Endothelial cell of umbilical vein (primary cell): Measurements from ENCODE around the gene PTPRD. TPM values are rescaled to one million over a fixed set of nuclear protein-coding genes. Genes with fewer than 3 reads are reported as not detected.

Source experiments
- BruUV-seq: library from RNA; stranded (reverse); fragments of 400-500 nt; replicated peaks from 2 replicates; lab custom pipeline; 2021; lab: Mats Ljungman, UMichigan
- CTCF ChIA-PET: fragments of 300-600, 350-600 bp; sonication (Branson Sonifier 250); formaldehyde crosslinking; loops from one replicate; lab custom pipeline; 2021; ENCODE audit warnings: antibody characterized with exemption, inconsistent platforms; lab: Charles Lee
- POLR2A ChIA-PET: fragments of 300-600, 350-600 bp; sonication (Branson Sonifier 250); formaldehyde crosslinking; loops from one replicate; lab custom pipeline; 2021; ENCODE audit warnings: antibody characterized with exemption, inconsistent platforms; lab: Charles Lee
- DNase-seq: peaks from one replicate; pipeline ENCODE4 v3.0.0-alpha.2; 2011; ENCODE audit warnings: low read depth, low spot score
- FAIRE-seq: peaks from 2 replicates; lab custom pipeline; 2011; peaks lifted over from hg19 to GRCh38; lab: Jason Lieb, UNC
- H2AFZ ChIP-seq: 2 replicates; pipeline ENCODE4 v1.6.0; 2012; ENCODE audit warnings: low read depth, low read length, control low read depth, inconsistent platforms
- H3K27ac ChIP-seq: 2 replicates; pipeline ENCODE4 v1.5.1; 2011; ENCODE audit warnings: low read depth, mild to moderate bottlenecking, control low read depth, low read length, moderate library complexity; ENCODE audit not compliant: insufficient read depth
- H3K27me3 ChIP-seq, 2 experiments: 2 replicates each; pipeline versions ENCODE4 v1.6.0 to v1.6.1; 2011; ENCODE audit warnings: low read length in 2 of 2, mixed read lengths in 1 of 2; ENCODE audit not compliant: control insufficient read depth in 2 of 2, insufficient read depth in 2 of 2
- H3K36me3 ChIP-seq, 2 experiments: 2 replicates in 1 of 2; 3 replicates in 1 of 2; pipeline ENCODE4 v1.5.1; 2011; ENCODE audit warnings: low read length in 2 of 2, mild to moderate bottlenecking in 1 of 2, moderate library complexity in 1 of 2; ENCODE audit not compliant: control insufficient read depth in 2 of 2, insufficient read depth in 2 of 2; ENCODE audit errors: extremely low read depth in 1 of 2
- H3K4me1 ChIP-seq: 3 replicates; pipeline ENCODE4 v1.5.1; 2011; ENCODE audit warnings: mild to moderate bottlenecking, low read length; ENCODE audit not compliant: control insufficient read depth, insufficient read depth; ENCODE audit errors: extremely low read depth
- H3K4me2 ChIP-seq: 2 replicates; pipeline ENCODE4 v1.6.1; 2011; ENCODE audit warnings: low read length, control low read depth, mixed read lengths; ENCODE audit not compliant: insufficient read depth
- H3K4me3 ChIP-seq, 3 experiments: fragments of 200-600 bp in 1 of 3; sonication (generic), shearing (Covaris generic) in 1 of 3; replicated peaks in 1 of 3; 2 replicates each; pipeline ENCODE4 v1.5.1; 2011 to 2016; ENCODE audit warnings: control low read depth in 3 of 3, low read length in 3 of 3, mild to moderate bottlenecking in 2 of 3, inconsistent platforms in 1 of 3, low read depth in 1 of 3, moderate library complexity in 1 of 3; ENCODE audit not compliant: insufficient read depth in 1 of 3
- H3K79me2 ChIP-seq: 2 replicates; pipeline ENCODE4 v1.6.0; 2012; ENCODE audit warnings: low read length, inconsistent platforms; ENCODE audit not compliant: control insufficient read depth, insufficient read depth
- H3K9ac ChIP-seq: replicated peaks from 2 replicates; pipeline ENCODE3; 2011; ENCODE audit warnings: low read length, control low read depth; ENCODE audit not compliant: insufficient read depth; ENCODE audit errors: extremely low read depth
- H3K9me1 ChIP-seq: replicated peaks from 3 replicates; pipeline ENCODE4 v1.6.0; 2011; ENCODE audit warnings: mild to moderate bottlenecking, low read length; ENCODE audit not compliant: control insufficient read depth, insufficient read depth; ENCODE audit errors: extremely low read depth
- H3K9me3 ChIP-seq: replicated peaks from 2 replicates; pipeline ENCODE4 v1.5.1; 2012; ENCODE audit warnings: low read length, inconsistent platforms; ENCODE audit not compliant: control insufficient read depth, insufficient read depth
- H4K20me1 ChIP-seq: replicated peaks from 2 replicates; pipeline ENCODE3; 2011; ENCODE audit warnings: mild to moderate bottlenecking, low read length; ENCODE audit not compliant: control insufficient read depth, insufficient read depth; ENCODE audit errors: extremely low read depth
- EZH2 ChIP-seq: IDR thresholded peaks from 2 replicates; pipeline ENCODE4 v1.6.1; 2012; ENCODE audit warnings: borderline replicate concordance, low read depth, mild to moderate bottlenecking, moderate library complexity, low read length, inconsistent platforms; ENCODE audit not compliant: severe bottlenecking
- FOS ChIP-seq: IDR thresholded peaks from 2 replicates; pipeline ENCODE4 v1.6.1; 2011; ENCODE audit warnings: mild to moderate bottlenecking, low read length, moderate library complexity, borderline replicate concordance; ENCODE audit not compliant: insufficient read depth
- GATA2 ChIP-seq: IDR thresholded peaks from 2 replicates; pipeline ENCODE4 v1.7.0; 2011; ENCODE audit warnings: low read depth, mild to moderate bottlenecking, moderate library complexity, mixed read lengths, low read length; ENCODE audit not compliant: insufficient read length, insufficient read depth
- JUN ChIP-seq: IDR thresholded peaks from 2 replicates; pipeline ENCODE4 v1.6.1; 2011; ENCODE audit warnings: borderline replicate concordance, low read depth; ENCODE audit not compliant: insufficient read length, insufficient read depth
- MYC ChIP-seq: IDR thresholded peaks from one replicate; pipeline ENCODE4 v1.6.1; 2011; ENCODE audit warnings: mild to moderate bottlenecking, low read depth, low read length
- POLR2A ChIP-seq: IDR thresholded peaks from 2 replicates; pipeline ENCODE4 v1.6.1; 2012; ENCODE audit warnings: low read depth, mild to moderate bottlenecking, control low read depth, low read length
- POLR2AphosphoS5 ChIP-seq: IDR thresholded peaks from 2 replicates; pipeline ENCODE4 v1.6.1; 2012; ENCODE audit warnings: low read depth, mild to moderate bottlenecking, control low read depth, low read length, moderate library complexity; ENCODE audit not compliant: insufficient read depth
- dilution Hi-C: fragments of 300-500 bp; cut with MboI; formaldehyde crosslinking; loops from one replicate; pipeline ENCODE4 v1.15.0; 2019; ENCODE audit warnings: low sequenced_read_pairs; ENCODE audit not compliant: extremely low pct_ligation_motif_present
- intact Hi-C: fragments of 100-400 bp; cut with micrococcal nuclease; formaldehyde crosslinking; loops from one replicate; pipeline ENCODE4 v1.10.0; 2022
- polyA plus RNA-seq, 4 experiments: library from polyadenylated mRNA; depleted of rRNA in 3 of 4; stranded (reverse) in 3 of 4; unstranded in 1 of 4; fragments of >200 nt; gene quantifications; 2 replicates each; pipeline versions ENCODE4 v1.2.1 to v1.2.3, GENCODE V29; 2011 to 2012; ENCODE audit warnings: missing spikeins in 1 of 4
- total RNA-seq: library from RNA; stranded (reverse); gene quantifications from 2 replicates; pipeline ENCODE4 v1.2.3, GENCODE V29; 2021
- TF ChIP-seq, protein P1 (sequence below): IDR thresholded peaks from 2 replicates; pipeline ENCODE4 v1.6.1; 2011; ENCODE audit not compliant: insufficient read depth, insufficient read length
- TF ChIP-seq, protein P2 (sequence below), 2 donors: IDR thresholded peaks; 1 replicate in 1 of 2; 2 replicates in 1 of 2; pipeline ENCODE4 v1.5.1; 2011; ENCODE audit warnings: low read length in 2 of 2, mild to moderate bottlenecking in 2 of 2, moderate library complexity in 2 of 2, control low read depth in 1 of 2, inconsistent platforms in 1 of 2, low read depth in 1 of 2; ENCODE audit not compliant: insufficient read depth in 1 of 2; ENCODE audit errors: extremely low read depth in 1 of 2

Gene PTPRD
- total and polyA plus RNA-seq, 2 donors (not counting 3 experiments of a cell fraction or from before 2014, with no cell fraction given) = 5.5 to 5.7 TPM

DNA sequence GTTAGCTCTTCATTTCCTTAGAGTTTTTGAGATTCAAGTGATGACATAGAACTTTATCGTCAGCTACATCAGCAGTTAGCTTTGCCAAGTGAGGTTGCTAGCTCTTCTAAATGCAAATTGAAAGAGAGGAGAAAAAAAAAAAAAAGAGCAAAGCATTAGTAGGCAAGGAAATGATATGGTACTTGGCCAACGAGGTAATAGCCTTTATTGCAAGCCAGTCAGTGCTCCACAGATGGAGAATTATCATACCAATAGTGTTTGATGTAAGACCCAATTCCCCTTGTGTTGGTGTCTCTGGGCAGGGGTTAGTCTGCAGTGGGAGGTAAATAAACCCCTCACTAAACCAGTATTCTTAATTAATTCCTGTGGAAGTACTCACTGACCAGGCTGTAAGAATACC, 992.1 kb downstream of the PTPRD start:
- no TSS peak for BruUV-seq
- Histone ChIP-seq H4K20me1 (no peaks in the 10 kb centered on the region), H3K9ac (no peak overlapping the region), H3K4me1 (no peaks in the 10 kb centered on the region), H3K4me3 (no peak overlapping the region), H3K9me1 (no peaks in the 10 kb centered on the region), H3K9me3 (no peaks in the 10 kb centered on the region), H2AFZ (no peak overlapping the region), H3K4me2 (no peak overlapping the region), H3K79me2 (no peaks in the 10 kb centered on the region), H3K27ac (no peak overlapping the region), H3K36me3 (no peaks in the 10 kb centered on the region), H3K27me3 (no peaks in the 10 kb centered on the region)
- POLR2A ChIA-PET = no interaction called here
- intact Hi-C loops = no loop called here
- CTCF ChIA-PET = interaction anchor here (1.0 to 1.7 kb wide), 4 partner anchors 15 to 171 kb away, joined by 3 to 9 read pairs (median 6); no protein-coding TSS in a partner anchor
- FAIRE-seq (no peak), DNase-seq (no peak)
- TF ChIP-seq POLR2A = no peak
- TF ChIP-seq, protein P1, sequence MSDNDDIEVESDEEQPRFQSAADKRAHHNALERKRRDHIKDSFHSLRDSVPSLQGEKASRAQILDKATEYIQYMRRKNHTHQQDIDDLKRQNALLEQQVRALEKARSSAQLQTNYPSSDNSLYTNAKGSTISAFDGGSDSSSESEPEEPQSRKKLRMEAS = no peak
- no peak for TF ChIP-seq POLR2AphosphoS5
- TF ChIP-seq MYC = no peak
- TF ChIP-seq GATA2 = no peak
- TF ChIP-seq FOS = no peak
- no peak for TF ChIP-seq EZH2
- TF ChIP-seq, protein P2, sequence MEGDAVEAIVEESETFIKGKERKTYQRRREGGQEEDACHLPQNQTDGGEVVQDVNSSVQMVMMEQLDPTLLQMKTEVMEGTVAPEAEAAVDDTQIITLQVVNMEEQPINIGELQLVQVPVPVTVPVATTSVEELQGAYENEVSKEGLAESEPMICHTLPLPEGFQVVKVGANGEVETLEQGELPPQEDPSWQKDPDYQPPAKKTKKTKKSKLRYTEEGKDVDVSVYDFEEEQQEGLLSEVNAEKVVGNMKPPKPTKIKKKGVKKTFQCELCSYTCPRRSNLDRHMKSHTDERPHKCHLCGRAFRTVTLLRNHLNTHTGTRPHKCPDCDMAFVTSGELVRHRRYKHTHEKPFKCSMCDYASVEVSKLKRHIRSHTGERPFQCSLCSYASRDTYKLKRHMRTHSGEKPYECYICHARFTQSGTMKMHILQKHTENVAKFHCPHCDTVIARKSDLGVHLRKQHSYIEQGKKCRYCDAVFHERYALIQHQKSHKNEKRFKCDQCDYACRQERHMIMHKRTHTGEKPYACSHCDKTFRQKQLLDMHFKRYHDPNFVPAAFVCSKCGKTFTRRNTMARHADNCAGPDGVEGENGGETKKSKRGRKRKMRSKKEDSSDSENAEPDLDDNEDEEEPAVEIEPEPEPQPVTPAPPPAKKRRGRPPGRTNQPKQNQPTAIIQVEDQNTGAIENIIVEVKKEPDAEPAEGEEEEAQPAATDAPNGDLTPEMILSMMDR (IDR thresholded peaks at IDR 0.05; ENCODE audit: extremely low read depth in 1 of 2, insufficient read depth in 1 of 2, low read depth in 1 of 2, low read length in 2 of 2) = no peak
- TF ChIP-seq JUN = no peak
- dilution Hi-C loops = no loop called here
